ENCODE results near the gene MCM8.

DNA sequence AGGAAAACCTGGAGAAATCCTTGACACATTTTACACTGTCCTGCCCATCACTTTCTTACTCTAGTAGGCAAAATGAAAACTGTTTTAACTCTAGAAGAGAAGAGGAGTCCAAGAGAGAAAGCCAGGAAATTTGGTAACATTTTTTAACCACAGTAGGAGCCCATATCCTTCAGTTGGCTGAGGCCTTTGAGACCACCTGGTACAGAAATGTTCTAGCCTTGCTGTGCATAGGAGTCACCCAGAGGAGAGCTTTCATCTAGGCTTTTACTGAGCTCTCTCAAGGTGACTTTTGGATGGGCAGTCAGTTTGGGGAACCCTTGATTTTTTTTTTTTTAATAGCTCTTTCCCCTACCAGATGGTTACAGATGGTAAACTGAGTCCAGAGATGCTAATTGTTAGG lies 78.4 kb downstream of the MCM8 start:
- no peak for TF ChIP-seq POLR2AphosphoS5 (IDR thresholded peaks at IDR 0.05)
- TF ChIP-seq, protein P1, sequence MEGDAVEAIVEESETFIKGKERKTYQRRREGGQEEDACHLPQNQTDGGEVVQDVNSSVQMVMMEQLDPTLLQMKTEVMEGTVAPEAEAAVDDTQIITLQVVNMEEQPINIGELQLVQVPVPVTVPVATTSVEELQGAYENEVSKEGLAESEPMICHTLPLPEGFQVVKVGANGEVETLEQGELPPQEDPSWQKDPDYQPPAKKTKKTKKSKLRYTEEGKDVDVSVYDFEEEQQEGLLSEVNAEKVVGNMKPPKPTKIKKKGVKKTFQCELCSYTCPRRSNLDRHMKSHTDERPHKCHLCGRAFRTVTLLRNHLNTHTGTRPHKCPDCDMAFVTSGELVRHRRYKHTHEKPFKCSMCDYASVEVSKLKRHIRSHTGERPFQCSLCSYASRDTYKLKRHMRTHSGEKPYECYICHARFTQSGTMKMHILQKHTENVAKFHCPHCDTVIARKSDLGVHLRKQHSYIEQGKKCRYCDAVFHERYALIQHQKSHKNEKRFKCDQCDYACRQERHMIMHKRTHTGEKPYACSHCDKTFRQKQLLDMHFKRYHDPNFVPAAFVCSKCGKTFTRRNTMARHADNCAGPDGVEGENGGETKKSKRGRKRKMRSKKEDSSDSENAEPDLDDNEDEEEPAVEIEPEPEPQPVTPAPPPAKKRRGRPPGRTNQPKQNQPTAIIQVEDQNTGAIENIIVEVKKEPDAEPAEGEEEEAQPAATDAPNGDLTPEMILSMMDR (IDR thresholded peaks at IDR 0.05) = no peak
- no peak for TF ChIP-seq EP300 (IDR thresholded peaks at IDR 0.05)
- TF ChIP-seq POLR2A (IDR thresholded peaks at IDR 0.05) = no peak

Data from sigmoid colon (tissue), 4 donors.